ENCODE measurements around the gene TACSTD2.

The TACSTD2 gene

DNA sequence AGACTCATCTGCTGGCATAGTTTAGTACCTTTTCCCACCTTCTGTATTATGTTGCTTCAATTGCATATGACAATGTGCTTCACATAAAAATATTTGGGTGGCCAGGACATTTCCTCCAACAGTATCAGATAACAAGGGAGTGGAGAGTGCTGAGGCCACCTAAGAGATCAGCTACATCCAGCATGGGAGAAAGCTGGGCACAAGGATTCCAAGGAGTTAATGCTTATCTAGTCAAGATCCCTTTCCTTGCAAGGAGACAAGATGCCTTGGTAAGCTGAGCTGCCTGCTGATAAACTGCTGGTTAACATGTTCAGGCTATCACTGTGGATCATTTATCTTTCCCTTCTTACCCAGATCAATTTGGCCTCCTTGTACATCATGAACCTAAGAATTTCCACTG is 5.4 kb downstream of the TACSTD2 start:
- Histone ChIP-seq H3K4me2 (ENCODE audit: low read depth, low read length, poor library complexity, severe bottlenecking) (no peak overlapping the region), H3K27me3 (ENCODE audit: insufficient read depth, low read length, poor library complexity, severe bottlenecking) (no peaks in the 10 kb centered on the region), H3K4me3 (ENCODE audit: low read length, poor library complexity, severe bottlenecking) (no peak overlapping the region), H3K9me3 (ENCODE audit: insufficient read depth, low read depth, low read length) (no peaks in the 10 kb centered on the region), H4K20me1 (ENCODE audit: insufficient read depth, low read length, poor library complexity, severe bottlenecking) (no peaks in the 10 kb centered on the region), H3F3A (ENCODE audit: low read depth) (no peaks in the 10 kb centered on the region), H2AFZ (ENCODE audit: low read length) (no peak overlapping the region), H3K9me2 (replicated peaks; ENCODE audit: low read depth, low read length) (no peaks in the 10 kb centered on the region), H3K9ac (ENCODE audit: low read depth, low read length, poor library complexity, severe bottlenecking) (no peak overlapping the region), H3K79me2 (ENCODE audit: insufficient read depth, low read length) (no peaks in the 10 kb centered on the region), H3K4me1 (ENCODE audit: insufficient read depth, low read length, poor library complexity, severe bottlenecking) (no peaks in the 10 kb centered on the region), H3K36me3 (ENCODE audit: insufficient read depth, low read length) (no peaks in the 10 kb centered on the region)
- no peak for TF ChIP-seq EZH2phosphoT487 (IDR thresholded peaks at IDR 0.05; ENCODE audit: borderline replicate concordance)
- TF ChIP-seq, protein P1, sequence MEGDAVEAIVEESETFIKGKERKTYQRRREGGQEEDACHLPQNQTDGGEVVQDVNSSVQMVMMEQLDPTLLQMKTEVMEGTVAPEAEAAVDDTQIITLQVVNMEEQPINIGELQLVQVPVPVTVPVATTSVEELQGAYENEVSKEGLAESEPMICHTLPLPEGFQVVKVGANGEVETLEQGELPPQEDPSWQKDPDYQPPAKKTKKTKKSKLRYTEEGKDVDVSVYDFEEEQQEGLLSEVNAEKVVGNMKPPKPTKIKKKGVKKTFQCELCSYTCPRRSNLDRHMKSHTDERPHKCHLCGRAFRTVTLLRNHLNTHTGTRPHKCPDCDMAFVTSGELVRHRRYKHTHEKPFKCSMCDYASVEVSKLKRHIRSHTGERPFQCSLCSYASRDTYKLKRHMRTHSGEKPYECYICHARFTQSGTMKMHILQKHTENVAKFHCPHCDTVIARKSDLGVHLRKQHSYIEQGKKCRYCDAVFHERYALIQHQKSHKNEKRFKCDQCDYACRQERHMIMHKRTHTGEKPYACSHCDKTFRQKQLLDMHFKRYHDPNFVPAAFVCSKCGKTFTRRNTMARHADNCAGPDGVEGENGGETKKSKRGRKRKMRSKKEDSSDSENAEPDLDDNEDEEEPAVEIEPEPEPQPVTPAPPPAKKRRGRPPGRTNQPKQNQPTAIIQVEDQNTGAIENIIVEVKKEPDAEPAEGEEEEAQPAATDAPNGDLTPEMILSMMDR (conservative IDR thresholded peaks at IDR 0.05; ENCODE audit: low read length) = no peak

DNA sequence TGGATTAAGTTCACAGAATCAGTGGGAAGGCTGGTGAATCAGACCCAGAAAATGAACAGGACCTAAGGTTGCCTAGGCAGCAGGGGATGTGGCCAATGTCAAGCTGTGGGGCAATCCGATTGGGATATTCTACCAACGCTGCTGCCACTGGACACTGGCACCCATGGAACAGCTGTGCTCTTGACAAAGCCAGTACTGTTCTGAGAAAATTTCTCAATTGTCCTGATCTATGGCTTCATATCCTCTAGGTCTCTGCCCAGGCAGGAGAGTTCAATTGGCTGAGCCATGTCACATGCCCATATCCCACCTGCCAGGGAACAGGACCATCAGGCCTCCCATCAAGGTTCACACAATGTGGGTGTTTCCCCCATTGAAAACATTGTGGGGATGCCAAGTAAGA is 6.2 kb downstream of the TACSTD2 start:
- Histone ChIP-seq H3K4me2 (ENCODE audit: low read depth, low read length, poor library complexity, severe bottlenecking) (no peak overlapping the region), H3K27me3 (ENCODE audit: insufficient read depth, low read length, poor library complexity, severe bottlenecking) (no peaks in the 10 kb centered on the region), H3K36me3 (ENCODE audit: insufficient read depth, low read length) (no peaks in the 10 kb centered on the region), H3K4me3 (ENCODE audit: low read length, poor library complexity, severe bottlenecking) (no peak overlapping the region), H3K79me2 (ENCODE audit: insufficient read depth, low read length) (no peaks in the 10 kb centered on the region), H3K4me1 (ENCODE audit: insufficient read depth, low read length, poor library complexity, severe bottlenecking) (no peaks in the 10 kb centered on the region), H3K9me3 (ENCODE audit: insufficient read depth, low read depth, low read length) (no peaks in the 10 kb centered on the region), H2AFZ (ENCODE audit: low read length) (no peak overlapping the region), H4K20me1 (ENCODE audit: insufficient read depth, low read length, poor library complexity, severe bottlenecking) (no peaks in the 10 kb centered on the region), H3F3A (ENCODE audit: low read depth) (no peaks in the 10 kb centered on the region), H3K9ac (ENCODE audit: low read depth, low read length, poor library complexity, severe bottlenecking) (no peak overlapping the region), H3K9me2 (replicated peaks; ENCODE audit: low read depth, low read length) (no peaks in the 10 kb centered on the region)
- TF ChIP-seq EZH2phosphoT487 (IDR thresholded peaks at IDR 0.05; ENCODE audit: borderline replicate concordance) = no peak

DNA sequence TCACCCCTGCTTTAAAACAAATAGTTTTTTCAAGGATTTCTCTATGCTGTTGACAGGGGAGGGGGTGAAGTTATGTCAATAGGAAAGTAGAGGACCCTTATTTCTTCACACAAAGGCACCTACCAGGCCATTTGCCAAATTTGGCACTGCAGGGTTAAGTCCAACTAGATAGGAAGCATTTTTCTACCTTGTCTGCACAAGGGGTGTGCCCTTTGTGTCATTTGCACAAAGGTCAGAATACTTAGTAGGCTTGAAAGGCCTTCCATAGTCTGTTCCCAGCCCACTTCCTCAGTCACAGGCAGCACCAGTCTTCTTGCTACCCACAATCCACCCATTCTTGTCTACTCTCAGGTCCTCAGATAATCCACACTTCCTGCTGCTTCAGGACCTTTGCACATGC is 7.0 kb downstream of the TACSTD2 start:
- Histone ChIP-seq H2AFZ (ENCODE audit: low read length) (no peak overlapping the region), H3K9me3 (ENCODE audit: insufficient read depth, low read depth, low read length) (no peaks in the 10 kb centered on the region), H3K9ac (ENCODE audit: low read depth, low read length, poor library complexity, severe bottlenecking) (no peak overlapping the region), H3K27me3 (ENCODE audit: insufficient read depth, low read length, poor library complexity, severe bottlenecking) (no peaks in the 10 kb centered on the region), H3K9me2 (replicated peaks; ENCODE audit: low read depth, low read length) (no peaks in the 10 kb centered on the region), H3K79me2 (ENCODE audit: insufficient read depth, low read length) (no peaks in the 10 kb centered on the region), H3K4me2 (ENCODE audit: low read depth, low read length, poor library complexity, severe bottlenecking) (no peak overlapping the region), H3K4me3 (ENCODE audit: low read length, poor library complexity, severe bottlenecking) (no peak overlapping the region), H4K20me1 (ENCODE audit: insufficient read depth, low read length, poor library complexity, severe bottlenecking) (no peaks in the 10 kb centered on the region), H3K4me1 (ENCODE audit: insufficient read depth, low read length, poor library complexity, severe bottlenecking) (no peaks in the 10 kb centered on the region), H3K36me3 (ENCODE audit: insufficient read depth, low read length) (no peaks in the 10 kb centered on the region), H3F3A (ENCODE audit: low read depth) (no peaks in the 10 kb centered on the region)
- TF ChIP-seq, protein P1 (conservative IDR thresholded peaks at IDR 0.05; ENCODE audit: low read length) = no peak
- no peak for TF ChIP-seq EZH2phosphoT487 (IDR thresholded peaks at IDR 0.05; ENCODE audit: borderline replicate concordance)

DNA sequence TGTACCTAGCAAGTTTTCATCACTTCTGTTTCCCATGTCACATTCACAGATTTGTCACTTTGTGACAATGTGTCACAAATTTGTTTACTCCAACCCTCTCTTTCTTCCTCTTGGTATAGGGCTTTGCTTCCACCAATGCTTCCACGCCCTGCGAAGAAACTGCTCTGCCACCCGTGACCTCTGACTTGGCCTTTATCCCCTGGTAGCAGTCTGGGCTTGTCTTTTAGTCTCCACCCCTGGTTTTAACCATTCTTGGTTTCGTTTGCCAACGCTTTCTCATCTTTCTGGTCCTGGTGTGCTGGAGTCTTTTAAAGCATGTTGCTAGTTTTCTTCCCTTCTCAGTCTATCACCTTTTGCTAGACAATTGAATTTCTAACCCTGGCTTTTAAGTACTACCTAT is 8.1 kb downstream of the TACSTD2 start:
- Histone ChIP-seq H3K27me3 (ENCODE audit: insufficient read depth, low read length, poor library complexity, severe bottlenecking) (no peaks in the 10 kb centered on the region), H3K4me2 (ENCODE audit: low read depth, low read length, poor library complexity, severe bottlenecking) (no peak overlapping the region), H2AFZ (ENCODE audit: low read length) (no peak overlapping the region), H3K79me2 (ENCODE audit: insufficient read depth, low read length) (no peaks in the 10 kb centered on the region), H3K9me3 (ENCODE audit: insufficient read depth, low read depth, low read length) (no peaks in the 10 kb centered on the region), H3K4me3 (ENCODE audit: low read length, poor library complexity, severe bottlenecking) (no peak overlapping the region), H3K9me2 (replicated peaks; ENCODE audit: low read depth, low read length) (no peaks in the 10 kb centered on the region), H3F3A (ENCODE audit: low read depth) (no peaks in the 10 kb centered on the region), H4K20me1 (ENCODE audit: insufficient read depth, low read length, poor library complexity, severe bottlenecking) (no peaks in the 10 kb centered on the region), H3K36me3 (ENCODE audit: insufficient read depth, low read length) (no peaks in the 10 kb centered on the region), H3K4me1 (ENCODE audit: insufficient read depth, low read length, poor library complexity, severe bottlenecking) (no peaks in the 10 kb centered on the region), H3K9ac (ENCODE audit: low read depth, low read length, poor library complexity, severe bottlenecking) (no peak overlapping the region)
- TF ChIP-seq EZH2phosphoT487 (IDR thresholded peaks at IDR 0.05; ENCODE audit: borderline replicate concordance) = no peak
- TF ChIP-seq, protein P1 (conservative IDR thresholded peaks at IDR 0.05; ENCODE audit: low read length) = no peak
